SK-N-SH (cell line): ENCODE measurements around the gene CASD1. TPM values are rescaled to one million over a fixed set of nuclear protein-coding genes. Genes with fewer than 3 reads are reported as not detected.
A peak's percentile ranks its signal among the peaks of the same experiment; 100 is the strongest.

Experiments
- CTCF ChIA-PET: fragments of 300-600, 350-600 bp; formaldehyde crosslinking; extraction: SDS; loops from one replicate; lab custom pipeline; 2021; lab: Yijun Ruan, JAX
- POLR2A ChIA-PET: fragments of 350-600 bp; sonication (Branson Sonifier 250); formaldehyde crosslinking; extraction: SDS; loops from one replicate; lab custom pipeline; 2020; ENCODE audit warnings: antibody characterized with exemption, inconsistent platforms; lab: Yijun Ruan, JAX
- DNase-seq: peaks from one replicate; pipeline ENCODE4 v3.0.0; 2012
- H2AFZ ChIP-seq: fragments of 200-600 bp; sonication (generic); 2 replicates; pipeline ENCODE4 v1.8.1; 2016; ENCODE audit warnings: antibody characterized with exemption, mild to moderate bottlenecking, low read depth
- H3F3A ChIP-seq: fragments of 200-600 bp; sonication (generic); replicated peaks from 2 replicates; pipeline ENCODE3; 2016; ENCODE audit warnings: antibody characterized with exemption, mild to moderate bottlenecking; ENCODE audit not compliant: insufficient read depth
- H3K27ac ChIP-seq, 2 experiments: fragments of 200-500 bp in 1 of 2; fragments of 200-600 bp in 1 of 2; sonication (Bioruptor generic) in 1 of 2; sonication (generic), shearing (Covaris generic) in 1 of 2; 2 replicates each; pipeline versions ENCODE4 v1.5.1 to v1.6.1; 2014 to 2016; ENCODE audit warnings: low read depth in 2 of 2, inconsistent platforms in 1 of 2, low read length in 1 of 2, mild to moderate bottlenecking in 1 of 2, mixed read lengths in 1 of 2
- H3K27me3 ChIP-seq: fragments of 200-600 bp; sonication (generic), shearing (Covaris generic); 2 replicates; pipeline ENCODE4 v1.6.1; 2016; ENCODE audit warnings: mixed run types; ENCODE audit not compliant: insufficient read depth
- H3K36me3 ChIP-seq, 2 experiments: fragments of 200-500 bp in 1 of 2; fragments of 200-600 bp in 1 of 2; sonication (Bioruptor generic) in 1 of 2; sonication (generic) in 1 of 2; replicated peaks in 1 of 2; 2 replicates each; pipeline versions ENCODE3 to v1.5.1; 2014 to 2016; ENCODE audit warnings: low read length in 1 of 2, mild to moderate bottlenecking in 1 of 2; ENCODE audit not compliant: insufficient read depth in 2 of 2, control insufficient read depth in 1 of 2
- H3K4me1 ChIP-seq, 2 experiments: fragments of 200-500 bp in 1 of 2; fragments of 200-600 bp in 1 of 2; sonication (Bioruptor generic) in 1 of 2; sonication (generic), shearing (Covaris generic) in 1 of 2; 2 replicates each; pipeline versions ENCODE4 v1.5.1 to v1.6.1; 2014 to 2016; ENCODE audit warnings: low read depth in 1 of 2, low read length in 1 of 2, mixed run types in 1 of 2; ENCODE audit not compliant: insufficient read depth in 2 of 2, control insufficient read depth in 1 of 2
- H3K4me2 ChIP-seq: fragments of 200-600 bp; sonication (generic), shearing (Covaris generic); 2 replicates; pipeline ENCODE4 v1.6.1; 2017; ENCODE audit warnings: mixed run types
- H3K4me3 ChIP-seq, 2 experiments: fragments of 200-500 bp in 1 of 2; fragments of 200-600 bp in 1 of 2; sonication (Bioruptor generic) in 1 of 2; sonication (generic), shearing (Covaris generic) in 1 of 2; 2 replicates each; pipeline versions ENCODE4 v1.5.1 to v1.8.1; 2014 to 2016; ENCODE audit warnings: low read depth in 2 of 2, inconsistent platforms in 1 of 2, low read length in 1 of 2, mild to moderate bottlenecking in 1 of 2, mixed read lengths in 1 of 2, moderate library complexity in 1 of 2
- H3K79me2 ChIP-seq: fragments of 200-600 bp; sonication (generic); 2 replicates; pipeline ENCODE4 v1.8.1; 2017; ENCODE audit warnings: mild to moderate bottlenecking; ENCODE audit not compliant: insufficient read depth
- H3K9ac ChIP-seq: fragments of 200-600 bp; sonication (generic); 2 replicates; pipeline ENCODE4 v1.6.1; 2017; ENCODE audit warnings: mixed run types
- H3K9me2 ChIP-seq: fragments of 200-600 bp; sonication (generic); 2 replicates; pipeline ENCODE4 v1.6.1; 2017; ENCODE audit warnings: mixed run types
- H3K9me3 ChIP-seq: fragments of 200-600 bp; sonication (generic); 2 replicates; pipeline ENCODE4 v1.6.1; 2017; ENCODE audit warnings: mixed run types, mild to moderate bottlenecking, moderate library complexity
- H4K20me1 ChIP-seq: fragments of 200-600 bp; sonication (generic); 2 replicates; pipeline ENCODE4 v1.6.1; 2017; ENCODE audit warnings: mild to moderate bottlenecking, mixed run types; ENCODE audit not compliant: insufficient read depth
- CHD2 ChIP-seq: fragments of 150-350 bp; IDR thresholded peaks from 2 replicates; pipeline ENCODE4 v1.6.1; 2018; ENCODE audit warnings: low read length; ENCODE audit not compliant: partially characterized antibody
- ELF1 ChIP-seq: IDR thresholded peaks from 2 replicates; pipeline ENCODE4 v1.4.0; 2012
- EP300 ChIP-seq, 2 experiments: IDR thresholded peaks; 2 replicates each; pipeline versions ENCODE4 v1.4.0 to v1.6.1; 2012; ENCODE audit warnings: borderline replicate concordance in 1 of 2, low read depth in 1 of 2, low read length in 1 of 2
- EZH2phosphoT487 ChIP-seq: fragments of 200-600 bp; sonication (generic); IDR thresholded peaks from 2 replicates; pipeline ENCODE4 v1.6.1; 2017; ENCODE audit warnings: low read depth, mixed run types, mild to moderate bottlenecking, antibody characterized with exemption, moderate library complexity, borderline replicate concordance
- FOSL2 ChIP-seq: IDR thresholded peaks from 2 replicates; pipeline ENCODE4 v1.4.0; 2012; ENCODE audit warnings: low read depth, mild to moderate bottlenecking, moderate library complexity, borderline replicate concordance
- FOXM1 ChIP-seq: IDR thresholded peaks from 2 replicates; pipeline ENCODE4 v1.4.0; 2012; ENCODE audit warnings: low read depth, mild to moderate bottlenecking
- MXI1 ChIP-seq: IDR thresholded peaks from 2 replicates; pipeline ENCODE4 v1.6.1; 2012; ENCODE audit warnings: mild to moderate bottlenecking, low read depth, low read length, improper control_type of control experiment
- NRF1 ChIP-seq: IDR thresholded peaks from 2 replicates; pipeline ENCODE4 v1.6.1; 2012; ENCODE audit warnings: low read depth, mild to moderate bottlenecking, low read length
- POLR2AphosphoS5 ChIP-seq: IDR thresholded peaks from 2 replicates; pipeline ENCODE4 v1.6.1; 2012; ENCODE audit warnings: low read depth, low read length
- RAD21 ChIP-seq: IDR thresholded peaks from 2 replicates; pipeline ENCODE4 v1.6.1; 2012; ENCODE audit warnings: mild to moderate bottlenecking, low read length
- RCOR1 ChIP-seq: fragments of 150-350 bp; IDR thresholded peaks from 2 replicates; pipeline ENCODE4 v1.6.1; 2017; ENCODE audit warnings: antibody characterized with exemption, low read length
- RFX5 ChIP-seq: IDR thresholded peaks from 2 replicates; pipeline ENCODE4 v1.6.1; 2012; ENCODE audit warnings: mild to moderate bottlenecking, improper control_type of control experiment, low read length
- SIN3A ChIP-seq: IDR thresholded peaks from 2 replicates; pipeline ENCODE4 v1.6.1; 2012; ENCODE audit warnings: low read depth, mild to moderate bottlenecking, low read length, moderate library complexity, borderline replicate concordance
- SMC3 ChIP-seq: IDR thresholded peaks from 2 replicates; pipeline ENCODE4 v1.6.1; 2012; ENCODE audit warnings: low read depth, low read length, improper control_type of control experiment
- TAF1 ChIP-seq: IDR thresholded peaks from 2 replicates; pipeline ENCODE4 v1.6.1; 2012; ENCODE audit warnings: low read depth, mild to moderate bottlenecking, low read length, moderate library complexity, borderline replicate concordance
- TEAD4 ChIP-seq: IDR thresholded peaks from 2 replicates; pipeline ENCODE4 v1.4.0; 2012; ENCODE audit warnings: mild to moderate bottlenecking, borderline replicate concordance; ENCODE audit not compliant: insufficient read depth
- YY1 ChIP-seq: IDR thresholded peaks from 2 replicates; pipeline ENCODE4 v1.4.0; 2012; ENCODE audit warnings: low read depth, mild to moderate bottlenecking
- WGBS: methylation state at CpG from one replicate; pipeline ENCODE4 v1.1.6; 2017; ENCODE audit warnings: low lambda C conversion rate; 5-methylcytosine and 5-hydroxymethylcytosine counted together
- polyA plus RNA-seq, 3 experiments: library from polyadenylated mRNA; depleted of rRNA; stranded (reverse); fragments of >200 nt; gene quantifications; 2 replicates each; pipeline ENCODE4 v1.2.3, GENCODE V29; 2012
- TF ChIP-seq, protein P1 (sequence below): IDR thresholded peaks from 2 replicates; pipeline ENCODE4; 2012
- TF ChIP-seq, protein P2 (sequence below): fragments of 200-600 bp; sonication (generic); IDR thresholded peaks from 2 replicates; pipeline ENCODE4 v1.6.1; 2017; ENCODE audit warnings: antibody characterized with exemption, mild to moderate bottlenecking, moderate library complexity
- TF ChIP-seq, protein P3 (sequence below): fragments of 150-350 bp; IDR thresholded peaks from 2 replicates; pipeline ENCODE4 v1.6.1; 2016; ENCODE audit warnings: mild to moderate bottlenecking, low read depth, low read length
- TF ChIP-seq, protein P4 (sequence below): IDR thresholded peaks from 2 replicates; pipeline ENCODE4 v1.4.0; 2012; ENCODE audit warnings: low read depth

Gene CASD1
- polyA plus RNA-seq, 1 of the 3 experiments (the other 2 are of a cell fraction), result 8.5 TPM

GRCh38 chr7:94507962-94508361, 1.6 kb upstream of the CASD1 start:
- Histone ChIP-seq H3F3A (peaks cover 24% of the 10 kb centered on the region), H4K20me1 (peaks cover 11% of the 10 kb centered on the region; the same call in 1 of the 2 replicates), H3K27me3 (no peaks in the 10 kb centered on the region), H3K9me3 (no peaks in the 10 kb centered on the region), H3K36me3 (peaks cover 0 to 7% of the 10 kb centered on the region in 2 experiments), H3K9ac (no peak overlapping the region), H3K4me1 (peaks cover 10 to 26% of the 10 kb centered on the region in 2 experiments; a peak in 3 of 4 replicates), H3K9me2 (no peaks in the 10 kb centered on the region), H3K27ac (no peak overlapping the region), H3K79me2 (peaks cover 27% of the 10 kb centered on the region), H3K4me2 (no peak overlapping the region), H3K4me3 (no peak overlapping the region), H2AFZ (no peak overlapping the region)
- TF ChIP-seq SIN3A, result no peak
- ChIA-PET POLR2A (no interaction called here), CTCF (no interaction called here)
- DNase-seq, result no peak

- Histone ChIP-seq H3K27ac (peak overlapping the region; percentile 72 to 98), H4K20me1 (peaks cover 17% of the 10 kb centered on the region; the same call in 1 of the 2 replicates), H3K4me2 (peak overlapping the region; percentile 96), H3K79me2 (peaks cover 47% of the 10 kb centered on the region), H2AFZ (peak overlapping the region; percentile 94; the same call in 1 of the 2 replicates), H3K9ac (peak overlapping the region; percentile 83), H3K27me3 (no peaks in the 10 kb centered on the region), H3F3A (peaks cover 24% of the 10 kb centered on the region), H3K4me1 (peaks cover 15 to 41% of the 10 kb centered on the region in 2 experiments; a peak in 3 of 4 replicates), H3K36me3 (peaks cover 5 to 7% of the 10 kb centered on the region in 2 experiments), H3K4me3 (peak overlapping the region; percentile 92 to 93), H3K9me3 (no peaks in the 10 kb centered on the region), H3K9me2 (no peaks in the 10 kb centered on the region)
- peak; percentile 96 for DNase-seq
- ChIA-PET CTCF (interaction anchor here (0.7 to 2.1 kb wide), 3 partner anchors 16 to 146 kb away, joined by 3 to 13 read pairs (median 3); partner anchors contain the start of gene SGCE), POLR2A (interaction anchor here (1.3 kb wide), 1 partner anchor 145 kb away, joined by 3 read pairs; no protein-coding TSS in a partner anchor)
- TF ChIP-seq RFX5 (no peak), EP300 (IDR thresholded peaks at IDR 0.05; ENCODE audit: borderline replicate concordance in 1 of 2, low read depth in 1 of 2, low read length in 1 of 2) (peak in 1 of 2 experiments; percentile 22; a peak in 1 of 4 replicates), CHD2 (peak; percentile 35), SIN3A (0 out of 2 replicates have a peak, but pooled peaks have one; percentile 18), FOSL2 (no peak), NRF1 (no peak), POLR2AphosphoS5 (no peak; the same call in none of the 2 replicates), TAF1 (peak; percentile 79; the same call in 1 of the 2 replicates), EZH2phosphoT487 (no peak), FOXM1 (0 out of 2 replicates have a peak, but pooled peaks have one; percentile 20), RCOR1 (no peak), ELF1 (no peak), YY1 (peak; percentile 94), SMC3 (peak; percentile 4; the same call in 1 of the 2 replicates), TEAD4 (no peak), MXI1 (peak; percentile 82), RAD21 (peak; percentile 3; the same call in 1 of the 2 replicates)
- TF ChIP-seq, protein P1, sequence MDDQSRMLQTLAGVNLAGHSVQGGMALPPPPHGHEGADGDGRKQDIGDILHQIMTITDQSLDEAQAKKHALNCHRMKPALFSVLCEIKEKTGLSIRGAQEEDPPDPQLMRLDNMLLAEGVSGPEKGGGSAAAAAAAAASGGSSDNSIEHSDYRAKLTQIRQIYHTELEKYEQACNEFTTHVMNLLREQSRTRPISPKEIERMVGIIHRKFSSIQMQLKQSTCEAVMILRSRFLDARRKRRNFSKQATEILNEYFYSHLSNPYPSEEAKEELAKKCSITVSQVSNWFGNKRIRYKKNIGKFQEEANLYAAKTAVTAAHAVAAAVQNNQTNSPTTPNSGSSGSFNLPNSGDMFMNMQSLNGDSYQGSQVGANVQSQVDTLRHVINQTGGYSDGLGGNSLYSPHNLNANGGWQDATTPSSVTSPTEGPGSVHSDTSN, result peak; percentile 8; the same call in 1 of the 2 replicates
- TF ChIP-seq, protein P2, sequence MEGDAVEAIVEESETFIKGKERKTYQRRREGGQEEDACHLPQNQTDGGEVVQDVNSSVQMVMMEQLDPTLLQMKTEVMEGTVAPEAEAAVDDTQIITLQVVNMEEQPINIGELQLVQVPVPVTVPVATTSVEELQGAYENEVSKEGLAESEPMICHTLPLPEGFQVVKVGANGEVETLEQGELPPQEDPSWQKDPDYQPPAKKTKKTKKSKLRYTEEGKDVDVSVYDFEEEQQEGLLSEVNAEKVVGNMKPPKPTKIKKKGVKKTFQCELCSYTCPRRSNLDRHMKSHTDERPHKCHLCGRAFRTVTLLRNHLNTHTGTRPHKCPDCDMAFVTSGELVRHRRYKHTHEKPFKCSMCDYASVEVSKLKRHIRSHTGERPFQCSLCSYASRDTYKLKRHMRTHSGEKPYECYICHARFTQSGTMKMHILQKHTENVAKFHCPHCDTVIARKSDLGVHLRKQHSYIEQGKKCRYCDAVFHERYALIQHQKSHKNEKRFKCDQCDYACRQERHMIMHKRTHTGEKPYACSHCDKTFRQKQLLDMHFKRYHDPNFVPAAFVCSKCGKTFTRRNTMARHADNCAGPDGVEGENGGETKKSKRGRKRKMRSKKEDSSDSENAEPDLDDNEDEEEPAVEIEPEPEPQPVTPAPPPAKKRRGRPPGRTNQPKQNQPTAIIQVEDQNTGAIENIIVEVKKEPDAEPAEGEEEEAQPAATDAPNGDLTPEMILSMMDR, result no peak
- TF ChIP-seq, protein P3, sequence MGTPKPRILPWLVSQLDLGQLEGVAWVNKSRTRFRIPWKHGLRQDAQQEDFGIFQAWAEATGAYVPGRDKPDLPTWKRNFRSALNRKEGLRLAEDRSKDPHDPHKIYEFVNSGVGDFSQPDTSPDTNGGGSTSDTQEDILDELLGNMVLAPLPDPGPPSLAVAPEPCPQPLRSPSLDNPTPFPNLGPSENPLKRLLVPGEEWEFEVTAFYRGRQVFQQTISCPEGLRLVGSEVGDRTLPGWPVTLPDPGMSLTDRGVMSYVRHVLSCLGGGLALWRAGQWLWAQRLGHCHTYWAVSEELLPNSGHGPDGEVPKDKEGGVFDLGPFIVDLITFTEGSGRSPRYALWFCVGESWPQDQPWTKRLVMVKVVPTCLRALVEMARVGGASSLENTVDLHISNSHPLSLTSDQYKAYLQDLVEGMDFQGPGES, result no peak
- TF ChIP-seq, protein P4, sequence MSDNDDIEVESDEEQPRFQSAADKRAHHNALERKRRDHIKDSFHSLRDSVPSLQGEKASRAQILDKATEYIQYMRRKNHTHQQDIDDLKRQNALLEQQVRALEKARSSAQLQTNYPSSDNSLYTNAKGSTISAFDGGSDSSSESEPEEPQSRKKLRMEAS, result no peak
- WGBS, result 7% methylated on average over 5 of the region's 75 CpGs
Observed at GRCh38 chr7:94509887-94510581, 425 bp downstream of the CASD1 start.
